ENCODE measurements around the gene RAB5A.
"Not testable (repeated sequence)": the region's sequence is repeated elsewhere in the genome, so short reads cannot be mapped to it uniquely, and the experiment has no call there.

The RAB5A gene

GRCh38 chr3:19946832-19947548 lies at the start of gene RAB5A:
RAB5A (plus strand) TSS chr3:19947097; CDS start chr3:19950899, 3,802 bp downstream.
- DNase-seq (ENCODE audit: low read depth) = peak; percentile 96

- DNase-seq (ENCODE audit: low read depth) = no peak
These were observed 48.2 kb upstream of the RAB5A start for GRCh38 chr3:19898721-19899120.

GRCh38 chr3:19899264-19899663 lies 47.6 kb upstream of the RAB5A start:
- DNase-seq (ENCODE audit: low read depth) = no peak

- not testable (repeated sequence) for DNase-seq (ENCODE audit: low read depth)
These were observed 47.1 kb upstream of the RAB5A start for GRCh38 chr3:19899833-19900232.

- no peak for DNase-seq (ENCODE audit: low read depth)
These were observed 45.6 kb upstream of the RAB5A start for GRCh38 chr3:19901337-19901736.

- DNase-seq (ENCODE audit: low read depth) = no peak
These were observed 45.0 kb upstream of the RAB5A start for GRCh38 chr3:19901918-19902317.

GRCh38 chr3:19903649-19904048 lies 43.2 kb upstream of the RAB5A start:
- no peak for DNase-seq (ENCODE audit: low read depth)

- no peak for DNase-seq (ENCODE audit: low read depth)
These were observed 39.4 kb upstream of the RAB5A start for GRCh38 chr3:19907523-19907922.

- DNase-seq (ENCODE audit: low read depth) = no peak
These were observed 35.4 kb upstream of the RAB5A start for GRCh38 chr3:19911452-19911851.

- DNase-seq (ENCODE audit: low read depth) = no peak
These were observed 29.7 kb upstream of the RAB5A start for GRCh38 chr3:19917167-19917566.

- no peak for DNase-seq (ENCODE audit: low read depth)
These were observed 26.4 kb upstream of the RAB5A start for GRCh38 chr3:19920401-19921080.

GRCh38 chr3:19931180-19931692 lies 15.7 kb upstream of the RAB5A start:
- DNase-seq (ENCODE audit: low read depth) = peak; percentile 42

GRCh38 chr3:19931767-19932188 lies 15.1 kb upstream of the RAB5A start:
- no peak for DNase-seq (ENCODE audit: low read depth)

GRCh38 chr3:19932422-19932821 lies 14.5 kb upstream of the RAB5A start:
- no peak for DNase-seq (ENCODE audit: low read depth)

GRCh38 chr3:19934098-19934566 lies 12.8 kb upstream of the RAB5A start, which contains the start of gene EFHB:
EFHB (minus strand) TSS chr3:19934217; CDS start chr3:19934018, 199 bp downstream.
- DNase-seq (ENCODE audit: low read depth) = no peak

- DNase-seq (ENCODE audit: low read depth) = no peak
These were observed 9.2 kb upstream of the RAB5A start for GRCh38 chr3:19937459-19938294.

- DNase-seq (ENCODE audit: low read depth) = no peak
These were observed 8.6 kb upstream of the RAB5A start for GRCh38 chr3:19938295-19938627.

- no peak for DNase-seq (ENCODE audit: low read depth)
These were observed 6.3 kb upstream of the RAB5A start for GRCh38 chr3:19940643-19941042.

GRCh38 chr3:19945534-19945933 lies 1.4 kb upstream of the RAB5A start:
- DNase-seq (ENCODE audit: low read depth) = no peak

GRCh38 chr3:19945969-19946831 lies 697 bp upstream of the RAB5A start:
- no peak for DNase-seq (ENCODE audit: low read depth)

- peak; percentile 40 for DNase-seq (ENCODE audit: low read depth)
These were observed 790 bp downstream of the RAB5A start for GRCh38 chr3:19947549-19948225.
